GM12872 (cell line): ENCODE measurements around the gene C21orf91.

Experiments used
- TF ChIP-seq, protein P1 (sequence below): IDR thresholded peaks from 3 replicates; pipeline ENCODE4 v1.5.1; 2011; ENCODE audit warnings: low read depth, mild to moderate bottlenecking, low read length, moderate library complexity; ENCODE audit not compliant: insufficient read depth

Gene C21orf91

DNA sequence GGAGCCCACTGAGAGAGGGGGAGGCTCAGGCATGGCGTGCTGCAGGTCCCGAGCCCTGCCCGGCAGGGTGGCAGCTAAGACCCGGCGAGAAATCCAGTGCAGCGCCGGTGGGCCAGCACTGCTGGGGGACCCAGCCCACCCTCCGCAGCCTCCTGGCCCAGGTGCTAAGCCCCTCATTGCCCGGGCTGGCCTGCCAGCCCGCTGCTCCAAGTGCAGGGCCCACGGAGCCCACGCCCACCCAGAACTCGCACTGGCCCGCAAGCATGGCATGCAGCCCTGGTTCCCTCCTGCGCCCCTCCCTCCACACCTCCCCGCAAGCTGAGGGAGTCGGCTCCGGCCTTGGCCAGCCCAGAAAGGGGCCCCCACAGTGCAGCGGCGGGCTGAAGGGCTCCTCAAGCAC is 61.5 kb downstream of the C21orf91 start:
- TF ChIP-seq, protein P1, sequence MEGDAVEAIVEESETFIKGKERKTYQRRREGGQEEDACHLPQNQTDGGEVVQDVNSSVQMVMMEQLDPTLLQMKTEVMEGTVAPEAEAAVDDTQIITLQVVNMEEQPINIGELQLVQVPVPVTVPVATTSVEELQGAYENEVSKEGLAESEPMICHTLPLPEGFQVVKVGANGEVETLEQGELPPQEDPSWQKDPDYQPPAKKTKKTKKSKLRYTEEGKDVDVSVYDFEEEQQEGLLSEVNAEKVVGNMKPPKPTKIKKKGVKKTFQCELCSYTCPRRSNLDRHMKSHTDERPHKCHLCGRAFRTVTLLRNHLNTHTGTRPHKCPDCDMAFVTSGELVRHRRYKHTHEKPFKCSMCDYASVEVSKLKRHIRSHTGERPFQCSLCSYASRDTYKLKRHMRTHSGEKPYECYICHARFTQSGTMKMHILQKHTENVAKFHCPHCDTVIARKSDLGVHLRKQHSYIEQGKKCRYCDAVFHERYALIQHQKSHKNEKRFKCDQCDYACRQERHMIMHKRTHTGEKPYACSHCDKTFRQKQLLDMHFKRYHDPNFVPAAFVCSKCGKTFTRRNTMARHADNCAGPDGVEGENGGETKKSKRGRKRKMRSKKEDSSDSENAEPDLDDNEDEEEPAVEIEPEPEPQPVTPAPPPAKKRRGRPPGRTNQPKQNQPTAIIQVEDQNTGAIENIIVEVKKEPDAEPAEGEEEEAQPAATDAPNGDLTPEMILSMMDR: no peak

DNA sequence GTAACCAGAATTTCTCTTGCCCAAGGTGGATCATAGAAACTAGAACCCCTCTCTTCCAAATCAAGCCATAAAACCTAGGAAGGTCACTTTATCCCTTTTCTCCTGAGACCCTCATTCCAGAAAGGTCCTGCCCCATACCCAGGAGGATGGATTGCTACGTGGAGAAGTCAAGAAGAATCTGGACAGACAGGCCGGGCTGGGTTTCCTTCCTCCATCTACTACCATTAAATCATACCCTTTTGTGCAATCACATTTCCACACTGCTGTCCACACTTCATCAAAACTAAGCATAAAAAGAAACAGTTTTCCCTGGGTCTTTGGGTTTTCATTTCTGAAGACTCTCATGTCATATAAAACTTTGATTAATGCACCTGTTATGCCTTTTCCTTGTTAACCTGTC is 65.4 kb downstream of the C21orf91 start:
- TF ChIP-seq, protein P1: no peak

GRCh38 chr21:17752171-17752570 is 67.0 kb downstream of the C21orf91 start:
- TF ChIP-seq, protein P1: no peak

GRCh38 chr21:17746920-17747319 is 72.2 kb downstream of the C21orf91 start:
- TF ChIP-seq, protein P1: no peak

DNA sequence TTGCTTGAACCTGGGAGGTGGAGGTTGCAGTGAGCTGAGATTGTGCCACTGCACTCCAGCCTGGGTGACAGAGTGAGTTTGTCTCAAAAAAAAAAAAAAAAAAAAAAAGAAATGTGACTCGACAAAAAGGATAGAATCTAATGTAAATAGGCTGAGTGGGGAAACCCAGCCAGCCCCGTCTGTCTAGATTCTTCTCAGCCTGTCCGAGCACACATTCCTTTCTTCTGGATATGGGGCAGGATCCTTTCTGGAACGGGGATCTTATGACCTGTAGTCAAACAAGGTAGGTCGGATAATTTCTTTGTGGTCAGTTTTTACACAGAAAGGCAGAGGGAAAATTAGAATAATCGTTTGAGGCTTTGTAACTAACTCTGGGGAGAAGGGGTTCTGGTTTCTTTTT is 74.1 kb downstream of the C21orf91 start:
- TF ChIP-seq, protein P1: no peak

DNA sequence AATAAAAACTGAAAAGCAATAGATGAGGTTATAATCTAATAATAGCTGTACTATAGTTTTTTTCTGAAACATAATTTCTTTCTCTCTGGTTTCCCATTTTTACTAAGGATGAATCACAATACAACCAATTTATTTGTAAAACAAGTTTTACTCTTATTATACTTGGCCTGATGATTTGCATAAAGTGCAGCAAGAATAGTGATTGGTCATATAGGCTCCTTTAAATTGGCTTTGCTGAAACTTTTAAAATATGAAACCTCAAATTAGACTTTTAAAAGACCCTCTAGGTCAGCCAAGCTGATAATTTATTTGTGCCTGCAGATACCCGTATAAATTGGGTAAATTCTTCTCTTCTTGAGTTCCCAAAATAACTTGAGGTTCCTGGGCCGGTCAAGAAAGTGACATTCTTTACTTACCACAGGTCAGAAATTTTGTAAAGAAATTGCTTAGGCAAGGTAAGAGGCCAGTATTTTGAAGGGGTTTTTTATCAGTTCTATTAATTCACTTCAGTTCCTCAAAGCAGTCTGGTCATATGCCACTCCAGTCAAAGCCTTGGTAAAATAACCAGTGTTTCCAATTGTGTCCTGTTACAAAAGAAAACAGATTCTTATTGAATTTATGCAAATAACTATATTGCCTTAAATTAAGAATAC is 76.1 kb downstream of the C21orf91 start:
- TF ChIP-seq, protein P1: no peak

DNA sequence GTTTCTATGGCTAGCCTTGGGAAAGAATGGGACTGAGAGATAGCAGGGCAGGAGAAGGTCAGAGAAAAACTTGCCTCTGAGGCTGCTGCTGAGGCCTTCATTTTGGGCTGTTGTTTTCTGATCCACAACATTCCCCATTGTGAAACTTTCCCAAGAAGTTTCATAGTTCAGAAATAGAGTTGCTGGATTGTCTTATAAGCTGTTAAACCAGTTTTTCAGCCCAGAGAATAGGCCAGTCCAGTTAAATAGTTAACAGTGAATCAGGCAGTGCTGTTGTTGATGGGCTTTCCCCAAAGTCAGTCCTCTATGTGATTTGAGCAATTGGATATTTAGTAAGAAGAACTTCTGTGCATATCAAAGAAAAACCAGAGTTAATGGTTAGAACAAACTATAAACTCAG is 77.0 kb downstream of the C21orf91 start:
- TF ChIP-seq, protein P1: no peak
